Sigmoid colon (tissue), 7 donors: ENCODE measurements around the gene CCDC70. TPM values are rescaled to one million over a fixed set of nuclear protein-coding genes. Genes with fewer than 3 reads are reported as not detected.

ENCODE experiments used
- DNase-seq: peaks from one replicate; pipeline ENCODE4 v3.0.0-alpha.2; 2019
- H3K27ac ChIP-seq, 4 donors: fragments of 200-600 bp; sonication (generic); one replicate each; pipeline ENCODE4 v1.5.1; 2016 to 2019; ENCODE audit warnings: mild to moderate bottlenecking in 1 of 4
- H3K27me3 ChIP-seq, 3 donors: fragments of 200-600 bp; sonication (generic); one replicate each; pipeline ENCODE4 v1.5.1; 2019; ENCODE audit warnings: mild to moderate bottlenecking in 1 of 3
- H3K36me3 ChIP-seq, 4 donors: fragments of 200-600 bp; sonication (generic); one replicate each; pipeline ENCODE4 v1.5.1; 2016 to 2019
- H3K4me1 ChIP-seq, 4 donors: fragments of 200-600 bp; sonication (generic); one replicate each; pipeline ENCODE4 v1.5.1; 2017 to 2019
- H3K4me3 ChIP-seq, 4 donors: fragments of 200-600 bp; sonication (generic); one replicate each; pipeline ENCODE4 v1.5.1; 2017 to 2019; ENCODE audit warnings: mild to moderate bottlenecking in 2 of 4, moderate library complexity in 1 of 4
- H3K9me3 ChIP-seq, 4 donors: fragments of 200-600 bp in 3 of 4; sonication (generic) in 3 of 4; one replicate each; pipeline versions ENCODE4 v1.5.1 to v1.6.1; 2013 to 2019
- EP300 ChIP-seq, 4 donors: sonication (generic); formaldehyde crosslinking; IDR thresholded peaks; one replicate each; pipeline ENCODE4 v1.6.1; 2017; ENCODE audit warnings: antibody characterized with exemption in 4 of 4
- POLR2A ChIP-seq, 2 donors: fragments of 450-650 bp; IDR thresholded peaks; one replicate each; pipeline ENCODE4 v1.6.1; 2016; ENCODE audit warnings: antibody characterized with exemption in 2 of 2, mild to moderate bottlenecking in 2 of 2, moderate library complexity in 2 of 2
- POLR2AphosphoS5 ChIP-seq, 4 donors: sonication (generic); formaldehyde crosslinking; IDR thresholded peaks; one replicate each; pipeline ENCODE4 v1.6.1; 2017; ENCODE audit warnings: antibody characterized with exemption in 4 of 4
- WGBS, 2 donors: extraction: QIAGEN DNeasy Blood & Tissue Kit; methylation state at CpG; one replicate each; pipeline ENCODE4 v1.1.7; 2013; 5-methylcytosine and 5-hydroxymethylcytosine counted together
- intact Hi-C: fragments of 100-400 bp; cut with DNase I; formaldehyde crosslinking; loops from one replicate; pipeline ENCODE4 v1.15.1; 2023
- polyA plus RNA-seq, 3 donors: library from polyadenylated mRNA; stranded (reverse); fragments of 200-250 nt; gene quantifications; one replicate each; pipeline ENCODE4 v1.2.3, GENCODE V29; 2013
- total RNA-seq, 4 donors: library from RNA; depleted of rRNA; stranded (reverse); fragments of >200 nt; gene quantifications; one replicate each; pipeline ENCODE4 v1.1.0, GENCODE V29; 2016
- TF ChIP-seq, protein P1 (sequence below), 4 experiments: fragments of 450-650 bp in 3 of 4; fragments of 200-600 bp in 1 of 4; IDR thresholded peaks; one replicate each; pipeline ENCODE4 v1.5.1; 2016 to 2019; ENCODE audit warnings: antibody characterized with exemption in 4 of 4, mild to moderate bottlenecking in 3 of 4, moderate library complexity in 2 of 4
- donor health status: healthy with polysubstance abuse.
- donor health status: Bipolar disorder and iron deficiency.
- donor health status: healthy.

The CCDC70 gene
- total and polyA plus RNA-seq, 7 donors, result not detected

DNA sequence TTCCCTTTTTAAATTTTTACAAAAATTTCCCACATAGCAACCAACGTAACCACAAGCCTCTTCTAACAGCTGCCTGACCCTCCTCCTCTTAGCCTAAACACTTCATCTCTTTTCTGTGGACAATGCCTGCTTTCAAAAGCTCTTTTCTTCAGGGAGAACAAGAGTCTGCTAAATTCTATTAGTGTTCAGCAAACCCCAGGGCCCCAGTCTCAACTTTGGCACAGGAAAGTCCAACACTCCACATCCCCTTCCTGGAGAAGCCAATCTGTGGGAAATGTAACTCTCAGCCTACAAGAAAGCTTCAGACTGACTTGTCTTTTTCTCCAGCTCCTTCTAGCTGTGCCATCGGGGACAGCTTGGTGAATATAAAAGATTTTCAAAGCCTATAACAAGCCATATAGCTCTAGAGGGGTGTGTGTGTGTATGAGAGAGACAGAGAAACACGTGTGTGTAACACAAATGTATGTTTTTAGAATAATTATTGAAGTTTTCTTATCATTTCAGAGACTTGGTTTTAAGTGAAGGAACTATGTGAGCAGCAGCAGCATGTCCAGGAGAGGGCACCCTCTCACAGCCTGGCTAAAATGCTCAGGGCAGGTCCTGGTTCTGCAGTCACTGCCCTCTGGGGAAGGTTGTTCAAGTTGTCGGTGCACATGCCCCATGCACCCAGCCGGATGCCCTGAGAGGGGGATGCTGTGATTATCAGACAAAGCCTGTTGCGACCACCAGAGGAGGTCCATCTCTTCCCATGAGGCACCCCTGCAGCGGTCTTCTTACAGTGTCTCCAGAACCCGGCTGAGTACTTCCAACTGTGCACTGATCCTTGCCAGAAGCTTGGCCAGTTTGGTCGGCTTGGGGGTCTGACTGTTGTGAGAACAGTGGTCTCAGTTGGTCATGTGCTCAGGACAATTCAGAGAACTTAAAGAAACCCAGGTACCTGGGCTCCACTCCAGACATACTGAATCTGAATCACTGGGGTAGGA lies 34.4 kb downstream of the CCDC70 start:
- intact Hi-C loops, result loop anchor here (5.0 kb wide), 1 partner anchor 231 kb away; the partner anchor contains the start of gene NEK5
- no peaks in the 10 kb centered on the region for H3K27me3 ChIP-seq
- no peak for DNase-seq
- no peaks in the 10 kb centered on the region for H3K36me3 ChIP-seq
- TF ChIP-seq POLR2A (IDR thresholded peaks at IDR 0.05), result no peak
- TF ChIP-seq, protein P1, sequence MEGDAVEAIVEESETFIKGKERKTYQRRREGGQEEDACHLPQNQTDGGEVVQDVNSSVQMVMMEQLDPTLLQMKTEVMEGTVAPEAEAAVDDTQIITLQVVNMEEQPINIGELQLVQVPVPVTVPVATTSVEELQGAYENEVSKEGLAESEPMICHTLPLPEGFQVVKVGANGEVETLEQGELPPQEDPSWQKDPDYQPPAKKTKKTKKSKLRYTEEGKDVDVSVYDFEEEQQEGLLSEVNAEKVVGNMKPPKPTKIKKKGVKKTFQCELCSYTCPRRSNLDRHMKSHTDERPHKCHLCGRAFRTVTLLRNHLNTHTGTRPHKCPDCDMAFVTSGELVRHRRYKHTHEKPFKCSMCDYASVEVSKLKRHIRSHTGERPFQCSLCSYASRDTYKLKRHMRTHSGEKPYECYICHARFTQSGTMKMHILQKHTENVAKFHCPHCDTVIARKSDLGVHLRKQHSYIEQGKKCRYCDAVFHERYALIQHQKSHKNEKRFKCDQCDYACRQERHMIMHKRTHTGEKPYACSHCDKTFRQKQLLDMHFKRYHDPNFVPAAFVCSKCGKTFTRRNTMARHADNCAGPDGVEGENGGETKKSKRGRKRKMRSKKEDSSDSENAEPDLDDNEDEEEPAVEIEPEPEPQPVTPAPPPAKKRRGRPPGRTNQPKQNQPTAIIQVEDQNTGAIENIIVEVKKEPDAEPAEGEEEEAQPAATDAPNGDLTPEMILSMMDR (IDR thresholded peaks at IDR 0.05), result peak in 2 of 4 experiments; percentile 43 to 51
- no peak overlapping the region for H3K27ac ChIP-seq
- no peak overlapping the region for H3K4me3 ChIP-seq
- WGBS, 2 donors, result 46 to 53% methylated on average over 9 of the region's 9 CpGs
- H3K4me1 ChIP-seq, result no peaks in the 10 kb centered on the region
- H3K9me3 ChIP-seq, result no peaks in the 10 kb centered on the region

DNA sequence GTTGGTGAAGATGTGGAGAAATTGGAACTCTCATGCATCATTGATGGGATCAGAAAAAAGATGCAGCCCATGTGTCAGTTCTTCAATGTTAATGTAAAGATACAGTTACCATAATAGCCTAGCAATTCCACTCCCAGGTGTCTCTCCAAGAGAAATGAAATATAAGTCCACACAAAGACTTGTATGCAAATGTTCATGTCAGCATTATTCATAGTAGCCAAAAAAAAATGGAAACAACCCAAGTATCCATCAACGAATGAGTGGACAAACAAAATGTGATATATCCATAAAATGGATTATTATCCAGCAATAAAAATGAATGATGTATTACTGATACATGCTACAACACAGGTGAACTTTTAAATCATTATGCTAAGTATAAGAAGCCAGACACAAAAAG lies 38.7 kb downstream of the CCDC70 start:
- H3K27ac ChIP-seq, result no peak overlapping the region
- no peaks in the 10 kb centered on the region for H3K27me3 ChIP-seq
- no peaks in the 10 kb centered on the region for H3K9me3 ChIP-seq
- 17 to 63% methylated on average over 1 of the region's 1 CpG for WGBS, 2 donors
- no peak for DNase-seq
- TF ChIP-seq, protein P1 (IDR thresholded peaks at IDR 0.05), result no peak
- TF ChIP-seq EP300 (IDR thresholded peaks at IDR 0.05) (no peak), POLR2A (IDR thresholded peaks at IDR 0.05) (no peak), POLR2AphosphoS5 (IDR thresholded peaks at IDR 0.05) (no peak)
- H3K4me1 ChIP-seq, result no peaks in the 10 kb centered on the region
- H3K4me3 ChIP-seq, result no peak overlapping the region
- intact Hi-C loops, result no loop called here
- H3K36me3 ChIP-seq, result no peaks in the 10 kb centered on the region

DNA sequence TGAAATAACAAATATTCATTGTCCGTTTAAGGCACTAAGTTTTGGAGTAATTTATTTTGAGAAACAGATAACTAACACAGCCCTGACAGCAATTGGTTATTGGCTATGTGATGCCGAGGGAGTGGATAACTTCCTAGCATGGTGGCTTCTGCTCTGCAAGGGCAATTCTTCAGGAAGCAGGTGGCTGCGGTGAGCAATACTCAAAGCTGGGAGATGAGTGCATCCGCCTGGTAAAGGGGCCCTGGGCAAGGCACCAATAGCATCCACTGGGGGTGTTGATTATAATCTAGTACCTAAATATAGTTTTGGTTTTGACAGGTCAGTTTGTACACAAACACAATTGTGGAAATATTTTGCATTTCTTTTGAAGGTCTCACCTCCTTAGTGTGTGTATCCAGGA lies 41.0 kb downstream of the CCDC70 start:
- Histone ChIP-seq H3K27ac (no peak overlapping the region), H3K36me3 (no peaks in the 10 kb centered on the region), H3K4me1 (peaks cover 0 to 5% (median 0%) of the 10 kb centered on the region in 4 donors), H3K27me3 (no peaks in the 10 kb centered on the region), H3K9me3 (no peaks in the 10 kb centered on the region), H3K4me3 (no peak overlapping the region)
- DNase-seq, result no peak
- intact Hi-C loops, result no loop called here
- 68 to 84% methylated on average over 4 of the region's 4 CpGs for WGBS, 2 donors
- TF ChIP-seq, protein P1 (IDR thresholded peaks at IDR 0.05), result no peak
- no peak for TF ChIP-seq EP300 (IDR thresholded peaks at IDR 0.05)
- no peak for TF ChIP-seq POLR2AphosphoS5 (IDR thresholded peaks at IDR 0.05)
- TF ChIP-seq POLR2A (IDR thresholded peaks at IDR 0.05), result no peak

DNA sequence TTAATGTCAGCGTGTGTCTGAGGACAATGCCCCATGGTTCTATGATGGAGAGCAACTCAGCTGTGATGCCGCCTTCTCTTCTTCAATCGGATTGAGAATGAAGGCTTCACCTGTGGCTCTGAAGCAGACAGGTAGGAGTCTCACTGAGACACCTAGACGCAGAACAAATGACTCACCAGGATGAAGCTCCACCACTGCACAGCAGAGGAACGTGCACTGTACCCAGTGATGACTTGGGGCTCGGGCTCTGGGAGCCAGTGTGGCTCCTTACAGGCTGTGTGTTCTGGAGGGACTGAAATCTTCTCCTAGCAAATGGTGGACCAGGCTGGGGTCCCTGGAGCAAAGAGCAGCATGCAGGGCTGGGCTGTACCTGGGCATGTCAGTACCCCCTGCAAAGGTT lies 44.0 kb downstream of the CCDC70 start:
- H3K4me3 ChIP-seq, result no peak overlapping the region
- no peaks in the 10 kb centered on the region for H3K36me3 ChIP-seq
- 86 to 96% methylated on average over 6 of the region's 6 CpGs for WGBS, 2 donors
- TF ChIP-seq POLR2A (IDR thresholded peaks at IDR 0.05), result no peak
- no peak for TF ChIP-seq POLR2AphosphoS5 (IDR thresholded peaks at IDR 0.05)
- TF ChIP-seq, protein P1 (IDR thresholded peaks at IDR 0.05), result no peak
- TF ChIP-seq EP300 (IDR thresholded peaks at IDR 0.05), result no peak
- H3K9me3 ChIP-seq, result no peaks in the 10 kb centered on the region
- no peaks in the 10 kb centered on the region for H3K27me3 ChIP-seq
- no peak overlapping the region for H3K27ac ChIP-seq
- intact Hi-C loops, result no loop called here
- DNase-seq, result no peak
- peaks cover 0 to 5% (median 0%) of the 10 kb centered on the region in 4 donors for H3K4me1 ChIP-seq
